Astrocyte (in vitro differentiated cells and primary cell): ENCODE results near the gene PIGL. TPM values are rescaled to one million over a fixed set of nuclear protein-coding genes. Genes with fewer than 3 reads are reported as not detected.
"Not testable (repeated sequence)": the region's sequence is repeated elsewhere in the genome, so short reads cannot be mapped to it uniquely, and the experiment has no call there.

Source experiments
- DNase-seq: peaks from one replicate; pipeline ENCODE4 v3.0.0-alpha.2; 2010; ENCODE audit warnings: low read depth
- FAIRE-seq: peaks from 2 replicates; lab custom pipeline; 2011; peaks lifted over from hg19 to GRCh38; lab: Jason Lieb, UNC
- H2AFZ ChIP-seq: 2 replicates; pipeline ENCODE4 v1.6.0; 2012; ENCODE audit warnings: low read depth, low read length, inconsistent platforms
- H3K27ac ChIP-seq: 2 replicates; pipeline ENCODE4 v1.5.1; 2011; ENCODE audit warnings: low read depth, low read length, inconsistent platforms
- H3K27me3 ChIP-seq: 2 replicates; pipeline ENCODE4 v1.6.0; 2011; ENCODE audit warnings: low read length, inconsistent platforms; ENCODE audit not compliant: insufficient read depth
- H3K36me3 ChIP-seq: 2 replicates; pipeline ENCODE4 v1.5.1; 2011; ENCODE audit warnings: low read length, inconsistent platforms; ENCODE audit not compliant: insufficient read depth
- H3K4me1 ChIP-seq: 2 replicates; pipeline ENCODE4 v1.5.1; 2011; ENCODE audit warnings: low read length, inconsistent platforms; ENCODE audit not compliant: insufficient read depth
- H3K4me2 ChIP-seq: 2 replicates; pipeline ENCODE4 v1.6.0; 2012; ENCODE audit warnings: low read length, inconsistent platforms
- H3K4me3 ChIP-seq: 2 replicates; pipeline ENCODE4 v1.5.1; 2011; ENCODE audit warnings: low read depth, mild to moderate bottlenecking, low read length, inconsistent platforms; ENCODE audit not compliant: insufficient read depth
- H3K79me2 ChIP-seq: 2 replicates; pipeline ENCODE4 v1.6.0; 2012; ENCODE audit warnings: mild to moderate bottlenecking, low read length, inconsistent platforms; ENCODE audit not compliant: insufficient read depth
- H3K9ac ChIP-seq: 2 replicates; pipeline ENCODE4 v1.6.0; 2012; ENCODE audit warnings: mild to moderate bottlenecking, low read length, inconsistent platforms
- H3K9me3 ChIP-seq: 2 replicates; pipeline ENCODE4 v1.5.1; 2012; ENCODE audit warnings: low read depth, mild to moderate bottlenecking, low read length, inconsistent platforms; ENCODE audit not compliant: insufficient read depth
- H4K20me1 ChIP-seq: 2 replicates; pipeline ENCODE4 v1.6.0; 2012; ENCODE audit warnings: low read length, inconsistent platforms; ENCODE audit not compliant: insufficient read depth
- H3K27ac Mint-ChIP-seq: one replicate; pipeline ENCODE4 v1.8.0; 2021; ENCODE audit warnings: mild to moderate bottlenecking, mixed read lengths; ENCODE audit not compliant: unreplicated experiment
- H3K27me3 Mint-ChIP-seq: one replicate; pipeline ENCODE4 v1.8.0; 2021; ENCODE audit warnings: low read depth, mixed read lengths; ENCODE audit not compliant: unreplicated experiment
- H3K36me3 Mint-ChIP-seq: one replicate; pipeline ENCODE4 v1.8.0; 2021; ENCODE audit warnings: low read depth, mixed read lengths; ENCODE audit not compliant: unreplicated experiment
- H3K4me1 Mint-ChIP-seq: one replicate; pipeline ENCODE4 v1.8.0; 2021; ENCODE audit warnings: low read depth, mixed read lengths; ENCODE audit not compliant: unreplicated experiment
- H3K4me3 Mint-ChIP-seq: one replicate; pipeline ENCODE4 v1.8.0; 2021; ENCODE audit warnings: mild to moderate bottlenecking, moderate library complexity, mixed read lengths; ENCODE audit not compliant: unreplicated experiment
- H3K9me3 Mint-ChIP-seq: one replicate; pipeline ENCODE4 v1.8.0; 2021; ENCODE audit warnings: mild to moderate bottlenecking, mixed read lengths; ENCODE audit not compliant: unreplicated experiment
- EZH2 ChIP-seq: IDR thresholded peaks from 2 replicates; pipeline ENCODE4 v1.6.1; 2012; ENCODE audit warnings: mild to moderate bottlenecking, low read length, inconsistent platforms; ENCODE audit not compliant: insufficient read depth
- total RNA-seq: library from RNA; stranded (reverse); gene quantifications from 2 replicates; pipeline ENCODE4 v1.2.1, GENCODE V29; 2021
- TF ChIP-seq, protein P1 (sequence below): IDR thresholded peaks from 2 replicates; pipeline ENCODE4 v1.5.1; 2011; ENCODE audit warnings: low read depth, mild to moderate bottlenecking, inconsistent platforms, low read length, moderate library complexity; ENCODE audit not compliant: insufficient read depth

Gene PIGL
- total RNA-seq, 1 donor from 2014 or later = 21.9 TPM

DNA sequence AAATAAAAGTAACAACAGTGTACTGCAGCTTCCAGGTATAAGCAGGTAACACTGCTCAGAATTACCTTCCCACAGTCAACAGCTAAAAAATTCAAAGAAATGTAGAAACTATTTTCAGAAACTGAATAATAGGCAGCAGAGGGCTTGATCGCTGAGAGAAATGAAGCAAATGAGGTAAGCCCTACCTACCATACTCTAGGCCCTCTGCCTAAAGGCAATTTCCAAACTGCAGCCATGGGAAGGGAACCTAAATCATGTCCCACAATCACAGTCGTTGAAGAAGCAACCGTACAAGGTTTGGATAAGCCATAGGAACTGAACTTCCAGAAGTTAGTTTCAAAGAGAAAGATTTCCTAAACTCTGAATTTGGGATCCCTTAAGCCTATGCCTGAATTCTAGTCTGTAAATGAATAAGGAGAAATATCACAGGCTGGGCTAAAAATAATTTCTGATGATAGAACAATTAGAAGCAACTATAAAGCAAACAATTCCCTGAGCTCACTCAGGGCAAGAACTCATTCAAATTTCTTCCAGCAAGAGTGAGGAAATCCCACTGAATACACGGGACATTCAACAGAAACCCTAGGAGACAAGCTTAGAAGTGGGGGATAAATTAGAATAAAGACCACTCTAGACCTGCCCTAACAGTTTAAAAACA, 26.2 kb upstream of the PIGL start:
- H3K4me1 Mint-ChIP-seq = peaks cover 10% of the 10 kb centered on the region
- Histone ChIP-seq H3K4me2 (no peak overlapping the region), H3K36me3 (peaks cover 13% of the 10 kb centered on the region), H3K9ac (no peak overlapping the region), H3K27ac (no peak overlapping the region), H3K9me3 (no peaks in the 10 kb centered on the region), H3K4me1 (no peaks in the 10 kb centered on the region), H2AFZ (no peak overlapping the region), H3K79me2 (peaks cover 96% of the 10 kb centered on the region), H3K4me3 (no peak overlapping the region), H3K27me3 (no peaks in the 10 kb centered on the region), H4K20me1 (peaks cover 40% of the 10 kb centered on the region)
- H3K36me3 Mint-ChIP-seq = peaks cover 7% of the 10 kb centered on the region
- peak overlapping the region; percentile 47 for H3K27ac Mint-ChIP-seq
- TF ChIP-seq EZH2 = no peak
- TF ChIP-seq, protein P1, sequence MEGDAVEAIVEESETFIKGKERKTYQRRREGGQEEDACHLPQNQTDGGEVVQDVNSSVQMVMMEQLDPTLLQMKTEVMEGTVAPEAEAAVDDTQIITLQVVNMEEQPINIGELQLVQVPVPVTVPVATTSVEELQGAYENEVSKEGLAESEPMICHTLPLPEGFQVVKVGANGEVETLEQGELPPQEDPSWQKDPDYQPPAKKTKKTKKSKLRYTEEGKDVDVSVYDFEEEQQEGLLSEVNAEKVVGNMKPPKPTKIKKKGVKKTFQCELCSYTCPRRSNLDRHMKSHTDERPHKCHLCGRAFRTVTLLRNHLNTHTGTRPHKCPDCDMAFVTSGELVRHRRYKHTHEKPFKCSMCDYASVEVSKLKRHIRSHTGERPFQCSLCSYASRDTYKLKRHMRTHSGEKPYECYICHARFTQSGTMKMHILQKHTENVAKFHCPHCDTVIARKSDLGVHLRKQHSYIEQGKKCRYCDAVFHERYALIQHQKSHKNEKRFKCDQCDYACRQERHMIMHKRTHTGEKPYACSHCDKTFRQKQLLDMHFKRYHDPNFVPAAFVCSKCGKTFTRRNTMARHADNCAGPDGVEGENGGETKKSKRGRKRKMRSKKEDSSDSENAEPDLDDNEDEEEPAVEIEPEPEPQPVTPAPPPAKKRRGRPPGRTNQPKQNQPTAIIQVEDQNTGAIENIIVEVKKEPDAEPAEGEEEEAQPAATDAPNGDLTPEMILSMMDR = no peak
- FAIRE-seq (no peak), DNase-seq (no peak)
- no peaks in the 10 kb centered on the region for H3K9me3 Mint-ChIP-seq
- no peak overlapping the region for H3K4me3 Mint-ChIP-seq
- H3K27me3 Mint-ChIP-seq = no peaks in the 10 kb centered on the region

DNA sequence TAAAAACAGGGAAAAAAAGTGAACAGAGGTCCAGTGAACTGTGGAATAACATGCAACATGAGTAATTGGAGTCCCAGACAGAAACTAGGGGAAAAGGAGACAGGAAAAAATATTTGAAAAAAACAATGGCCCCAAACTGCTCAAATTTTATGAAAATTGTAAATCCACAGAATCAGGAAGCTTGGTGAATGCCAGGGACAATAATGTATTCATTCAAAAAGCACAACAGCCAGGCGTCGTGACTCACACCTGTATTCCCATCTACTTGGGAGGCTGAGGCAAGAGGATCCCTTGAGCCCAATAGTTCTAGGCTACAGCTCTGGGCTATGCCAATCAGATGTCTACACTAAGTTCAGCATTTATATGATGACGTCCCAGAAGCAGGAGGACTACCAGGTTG, 25.4 kb upstream of the PIGL start:
- Histone ChIP-seq H3K9ac (no peak overlapping the region), H3K4me2 (no peak overlapping the region), H3K4me3 (no peak overlapping the region), H3K27ac (no peak overlapping the region), H3K36me3 (peaks cover 7% of the 10 kb centered on the region), H3K4me1 (no peaks in the 10 kb centered on the region), H2AFZ (no peak overlapping the region), H3K27me3 (no peaks in the 10 kb centered on the region), H3K9me3 (no peaks in the 10 kb centered on the region), H4K20me1 (peaks cover 35% of the 10 kb centered on the region), H3K79me2 (peaks cover 96% of the 10 kb centered on the region)
- Mint-ChIP-seq H3K4me1 (peaks cover 10% of the 10 kb centered on the region), H3K36me3 (peaks cover 6% of the 10 kb centered on the region), H3K4me3 (no peak overlapping the region), H3K27me3 (no peaks in the 10 kb centered on the region), H3K9me3 (no peaks in the 10 kb centered on the region), H3K27ac (peak overlapping the region; percentile 60)
- TF ChIP-seq EZH2 = no peak
- TF ChIP-seq, protein P1 = no peak
- DNase-seq (no peak), FAIRE-seq (no peak)

DNA sequence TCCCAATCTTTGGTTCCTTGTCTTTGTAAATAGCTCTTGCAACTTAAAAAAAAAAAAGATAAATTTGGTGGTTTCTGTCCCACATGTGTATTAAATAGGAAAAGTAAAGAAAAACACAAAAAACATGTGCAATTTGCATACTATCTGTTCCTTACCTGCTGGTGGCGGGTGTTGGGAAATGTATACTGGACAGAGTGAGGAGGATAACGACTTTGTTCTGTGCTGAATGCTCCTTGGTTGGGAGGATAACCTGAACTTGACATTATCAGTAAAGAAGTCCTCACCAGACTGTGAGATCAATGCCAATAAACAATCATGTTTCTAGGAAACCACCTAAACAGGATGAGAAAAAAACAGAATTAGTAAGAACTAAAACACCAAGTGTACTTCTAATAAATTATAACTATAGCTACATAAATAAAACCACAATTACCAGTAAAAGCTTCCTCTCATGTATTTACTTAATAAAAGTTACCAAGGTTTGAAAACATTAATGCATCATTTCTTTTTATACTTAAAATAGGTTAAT, 22.6 kb upstream of the PIGL start:
- not testable (repeated sequence) for H3K36me3 ChIP-seq, H3K4me3 Mint-ChIP-seq, H3K4me2 ChIP-seq, H3K27me3 ChIP-seq, FAIRE-seq, H3K9ac ChIP-seq, H3K4me3 ChIP-seq, H3K9me3 Mint-ChIP-seq, H3K27ac ChIP-seq, H3K36me3 Mint-ChIP-seq, H2AFZ ChIP-seq, H3K27ac Mint-ChIP-seq, H3K9me3 ChIP-seq, H3K27me3 Mint-ChIP-seq, H3K4me1 ChIP-seq, DNase-seq
- peaks cover 17% of the 10 kb centered on the region for H3K4me1 Mint-ChIP-seq
- Histone ChIP-seq H3K79me2 (peaks cover 94% of the 10 kb centered on the region), H4K20me1 (peaks cover 52% of the 10 kb centered on the region)
